Measurements from ENCODE around the gene RNGTT.
"Not testable (repeated sequence)": the region's sequence is repeated elsewhere in the genome, so short reads cannot be mapped to it uniquely, and the experiment has no call there.

The RNGTT gene

GRCh38 chr6:88969255-88969654, 5.8 kb upstream of the RNGTT start:
- not testable (repeated sequence) for DNase-seq

- DNase-seq, result no peak
Measured at GRCh38 chr6:88967891-88968290, 4.5 kb upstream of the RNGTT start.

DNA sequence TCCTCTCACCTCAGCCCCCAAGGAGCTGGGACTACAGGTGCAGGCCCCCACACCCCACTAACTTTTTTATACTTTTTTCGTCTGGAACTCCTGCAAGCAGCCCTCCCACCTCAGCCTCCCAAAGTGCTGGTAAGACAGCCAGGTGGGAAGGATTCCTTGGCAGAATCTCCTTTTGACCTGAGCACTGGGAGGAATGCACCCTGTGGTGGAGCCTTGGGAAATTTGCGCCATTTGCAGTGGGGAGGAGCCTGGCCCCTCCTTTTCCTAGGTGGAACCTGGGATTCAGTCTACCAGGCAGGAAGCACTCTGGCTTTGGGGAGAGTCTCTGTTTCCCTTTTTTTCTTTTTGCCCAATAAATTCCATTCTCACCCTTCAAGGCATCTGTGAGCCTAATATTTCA, 2.3 kb upstream of the RNGTT start:
- DNase-seq, result no peak

GRCh38 chr6:88964509-88964908, 1.1 kb upstream of the RNGTT start:
- no peak for DNase-seq

DNA sequence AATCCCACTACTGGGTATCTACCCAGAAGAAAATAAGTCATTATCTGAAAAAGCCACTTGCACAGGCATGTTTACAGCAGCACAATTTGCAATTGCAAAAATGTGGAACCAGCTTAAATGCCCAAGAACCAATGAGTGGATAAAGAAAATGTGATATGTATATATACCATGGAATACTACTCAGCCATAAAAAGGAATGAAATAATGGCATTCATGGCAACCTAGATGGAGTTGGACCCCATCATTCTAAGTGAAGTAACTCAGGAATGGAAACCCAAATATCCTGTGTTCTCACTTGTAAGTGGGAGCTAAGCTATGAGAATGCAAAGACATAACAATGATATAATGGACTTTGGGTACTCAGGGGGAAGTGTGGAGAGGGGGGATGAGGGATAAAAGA, 4.6 kb downstream of the RNGTT start:
- no peak for DNase-seq

GRCh38 chr6:88953550-88954386, 9.7 kb downstream of the RNGTT start:
- DNase-seq, result no peak

DNA sequence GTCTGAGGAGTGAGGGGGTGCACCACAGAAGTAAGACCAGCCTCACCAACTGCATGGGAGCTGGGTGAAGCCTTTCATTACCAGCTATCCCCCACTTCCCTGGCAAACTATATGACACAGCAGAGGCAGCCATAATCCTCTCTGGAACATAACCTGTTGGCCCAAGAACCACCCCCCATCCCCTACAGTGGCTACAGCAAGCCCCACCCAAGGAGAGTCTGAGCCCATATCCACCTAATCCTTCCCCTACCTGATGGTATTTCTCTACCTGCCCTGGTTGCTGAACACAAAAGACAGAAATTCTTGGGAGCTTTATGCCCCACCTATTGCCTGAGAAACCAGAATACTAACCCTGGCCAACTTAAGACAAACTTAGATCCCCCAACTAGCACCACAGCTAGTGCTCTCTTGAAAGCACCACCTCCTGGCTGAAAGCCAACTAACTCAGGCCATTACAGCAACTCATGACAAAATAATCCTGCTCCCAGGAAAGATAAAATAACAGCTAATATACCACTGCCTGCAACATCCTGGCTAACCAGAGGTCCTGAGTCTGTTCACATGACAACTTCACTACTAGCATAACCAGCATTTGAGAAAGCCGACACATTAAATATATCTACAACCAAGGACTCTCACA, 11.2 kb downstream of the RNGTT start:
- no peak for DNase-seq

DNA sequence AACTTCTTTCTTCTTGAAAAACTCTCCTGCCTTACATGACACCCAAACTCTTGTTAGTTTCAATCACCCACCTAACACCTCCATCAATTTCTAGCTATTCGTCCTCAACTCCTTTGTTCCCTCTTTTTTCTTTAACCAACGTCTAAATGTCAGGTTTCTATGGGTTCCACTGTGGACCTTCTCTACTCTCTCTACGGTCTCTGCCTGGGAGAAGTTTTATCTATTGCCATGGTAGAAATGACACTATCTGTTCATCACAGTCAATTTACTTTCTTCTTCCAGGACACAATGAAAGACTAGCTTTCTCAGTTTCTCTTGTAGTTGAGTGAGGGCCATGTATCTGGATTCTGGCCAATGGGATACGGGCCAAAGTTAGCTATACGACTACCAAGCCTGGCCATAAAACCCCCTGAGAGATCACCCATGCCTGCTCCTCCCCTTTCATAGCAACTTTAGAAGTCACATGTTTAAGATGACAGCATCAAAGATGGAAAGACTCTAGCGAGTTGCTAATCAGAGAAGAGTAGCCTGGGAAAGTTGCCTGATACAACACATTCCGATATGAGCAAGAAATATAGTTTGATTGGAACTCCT, 17.9 kb downstream of the RNGTT start:
- DNase-seq, result no peak

DNA sequence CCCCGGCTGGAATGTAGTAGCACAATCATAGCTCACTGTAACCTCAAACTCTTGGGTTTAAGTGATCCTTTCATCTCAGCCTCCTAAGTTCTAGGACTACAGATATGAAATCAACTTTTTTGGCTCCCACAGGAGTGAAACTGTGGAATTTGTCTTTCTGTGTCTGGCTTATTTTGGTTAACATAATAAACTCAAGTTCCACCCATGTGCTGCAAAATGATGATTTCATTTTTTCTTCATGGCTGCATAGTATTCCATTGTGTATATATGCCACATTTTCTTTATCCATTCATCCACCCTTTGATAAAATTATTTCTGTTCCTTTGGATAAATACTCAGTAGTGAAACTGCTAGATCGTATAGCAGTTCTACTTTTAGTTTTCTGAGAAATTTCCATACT, 29.9 kb downstream of the RNGTT start:
- no peak for DNase-seq

- DNase-seq, result not testable (repeated sequence)
Measured at GRCh38 chr6:88932019-88932418, 31.4 kb downstream of the RNGTT start.

- DNase-seq, result no peak
Measured at GRCh38 chr6:88922775-88923548, 40.5 kb downstream of the RNGTT start.

DNA sequence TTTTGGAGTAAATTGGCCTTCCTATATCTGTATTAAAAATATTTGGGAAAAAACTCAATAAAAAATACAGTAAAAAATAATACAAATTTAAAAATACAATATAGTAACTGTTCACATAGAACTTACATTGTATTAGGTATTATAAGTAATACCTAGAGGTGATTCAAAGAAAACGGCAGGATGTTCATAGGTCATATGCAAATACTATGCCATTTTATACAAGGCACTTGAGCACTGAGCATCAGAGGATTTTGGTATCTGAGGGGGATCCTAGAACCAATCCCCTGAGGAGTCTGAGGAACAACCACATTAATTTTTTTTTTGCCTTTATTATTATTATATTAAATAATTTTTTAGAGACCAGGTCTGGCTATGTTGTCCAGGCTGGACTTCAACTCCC, 41.7 kb downstream of the RNGTT start:
- no peak for DNase-seq

DNA sequence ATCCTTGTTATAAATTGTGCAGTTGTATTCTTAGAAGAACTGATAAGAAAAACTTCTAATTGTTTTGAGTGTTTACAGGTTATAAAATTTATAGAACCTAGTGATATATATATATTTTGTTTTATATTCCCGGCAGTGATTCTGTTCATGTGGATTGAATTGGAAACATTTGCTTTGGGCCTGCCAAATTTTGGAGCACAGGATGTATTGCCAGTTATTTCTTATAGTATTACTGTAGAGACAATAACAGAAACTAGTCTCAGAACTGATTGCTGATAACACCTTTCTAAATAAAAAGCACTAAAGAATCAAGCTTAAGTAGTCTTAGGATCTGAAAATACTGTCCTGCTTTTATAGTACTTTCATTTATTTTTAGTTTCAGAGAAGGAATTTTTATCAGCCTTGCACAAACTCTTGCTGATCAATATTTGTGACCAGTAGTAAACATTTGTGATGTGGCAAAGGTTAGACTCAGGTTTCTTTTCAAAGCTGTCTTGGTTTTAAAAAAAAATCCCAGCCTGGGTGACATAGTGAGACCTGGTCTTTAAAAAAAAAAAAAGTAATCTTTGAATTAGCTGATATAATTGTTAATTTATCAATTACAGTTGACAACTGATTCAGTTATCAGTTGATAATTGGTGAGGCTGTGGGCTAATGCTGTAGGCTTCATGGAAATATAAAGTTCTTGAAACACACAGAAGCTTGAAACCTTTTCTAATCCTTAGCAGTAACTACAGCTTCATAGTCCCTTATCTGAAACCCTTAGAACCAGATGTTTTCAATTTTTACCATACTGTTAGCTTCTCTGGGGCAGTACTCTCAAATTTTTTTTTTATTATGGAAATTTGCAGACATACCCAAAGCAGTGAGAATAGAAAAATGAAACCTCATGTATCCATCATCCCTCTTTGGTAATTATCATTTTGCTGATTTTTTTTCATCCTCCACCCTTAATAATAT, 42.4 kb downstream of the RNGTT start:
- DNase-seq, result no peak

GRCh38 chr6:88920088-88920487, 43.3 kb downstream of the RNGTT start:
- no peak for DNase-seq

DNA sequence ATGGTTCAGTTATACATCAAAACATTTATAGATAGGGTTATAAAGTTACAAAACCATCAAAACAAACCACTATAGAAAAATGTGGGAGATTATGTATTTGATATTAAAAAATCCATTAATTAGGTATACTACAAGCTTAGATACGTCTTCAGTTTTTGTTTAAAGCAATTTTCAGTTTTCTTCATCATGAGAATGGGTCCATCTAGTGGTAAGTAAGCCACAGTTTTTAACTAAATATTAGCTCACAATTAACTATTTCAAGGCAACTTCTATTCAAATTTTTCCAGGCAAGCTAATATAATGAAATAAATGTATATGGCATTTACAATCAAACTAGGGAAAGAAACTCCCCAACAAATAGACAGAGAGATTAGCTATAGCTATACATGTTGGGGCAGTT, 44.4 kb downstream of the RNGTT start:
- no peak for DNase-seq

- no peak for DNase-seq
Measured at GRCh38 chr6:88916615-88917208, 46.7 kb downstream of the RNGTT start.

DNA sequence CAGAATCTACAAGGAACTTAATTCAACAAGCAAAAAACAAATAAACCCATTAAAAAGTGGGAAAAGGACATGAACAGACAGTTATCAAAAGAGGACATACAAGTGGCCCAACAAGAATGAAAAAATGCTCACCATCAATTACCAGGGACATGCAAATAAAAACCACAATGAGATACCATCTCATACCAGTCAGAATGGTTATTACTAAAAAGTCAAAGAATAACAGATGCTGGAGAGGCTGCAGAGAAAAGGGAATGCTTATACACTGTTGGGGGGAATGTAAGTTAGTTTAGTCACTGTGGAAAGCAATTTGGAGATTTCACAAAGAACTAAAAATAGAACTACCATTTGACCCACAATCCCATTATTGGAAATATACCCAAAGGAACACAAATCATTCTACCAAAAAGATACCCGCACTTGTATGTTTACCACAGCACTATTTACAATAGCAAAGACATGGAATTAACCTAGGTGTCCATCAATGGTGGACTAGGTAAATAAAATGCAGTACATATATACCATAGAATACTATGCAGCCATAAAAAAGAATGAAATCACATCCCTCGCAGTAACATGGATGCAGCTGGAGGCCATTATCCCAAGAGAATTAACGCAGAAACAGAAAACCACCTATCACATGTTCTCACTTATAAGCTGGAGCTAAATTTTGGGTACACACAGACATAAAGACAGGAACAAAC, 48.4 kb downstream of the RNGTT start:
- no peak for DNase-seq

- no peak for DNase-seq
Measured at GRCh38 chr6:88914180-88914579, 49.2 kb downstream of the RNGTT start.

DNA sequence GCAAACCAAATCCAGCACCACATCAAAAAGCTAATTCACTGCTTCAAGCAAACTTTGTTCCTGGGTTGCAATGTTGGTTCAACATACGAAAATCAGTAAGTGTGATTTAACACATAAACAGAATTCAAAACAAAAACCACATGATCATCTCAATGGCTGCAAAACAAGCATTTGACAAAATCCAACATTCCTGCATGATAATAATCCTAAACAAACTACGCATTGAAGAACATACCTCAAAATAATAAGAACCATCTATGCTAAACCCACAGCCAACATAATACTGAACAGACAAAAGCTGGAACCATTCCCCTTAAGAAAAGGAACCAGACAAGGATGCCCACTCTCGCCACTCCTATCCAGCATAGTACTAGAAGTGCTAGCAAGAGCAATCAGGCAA, 49.9 kb downstream of the RNGTT start:
- no peak for DNase-seq

GRCh38 chr6:88910922-88911778, 52.3 kb downstream of the RNGTT start:
- DNase-seq, result no peak

Data from DMS 273 treated with DMSO at 0.1 percent for 48 hours (cell line).